Measurements from ENCODE around the gene ELAVL4.

ELAVL4 gene

GRCh38 chr1:50108497-50109059 lies at the start of gene ELAVL4:
Gene ELAVL4 (plus strand): TSS chr1:50108920. CDS start chr1:50109190, 270 bp downstream.
- Mint-ChIP-seq H3K9me3 (peaks cover 75% of the 10 kb centered on the region), H3K27ac (no peak within 1 kb of the TSS), H3K27me3 (ENCODE audit: low read depth, poor library complexity) (peaks cover 14% of the 10 kb centered on the region), H3K36me3 (ENCODE audit: low read depth) (no peaks in the 10 kb centered on the region), H3K4me3 (peak within 1 kb of the TSS; percentile 48), H3K4me1 (peaks cover 20% of the 10 kb centered on the region)
- DNase-seq = no peak
- no peak for TF ChIP-seq CTCF (IDR thresholded peaks at IDR 0.05)

- H3K27me3 Mint-ChIP-seq (ENCODE audit: low read depth, poor library complexity) = peaks cover 6% of the 10 kb centered on the region
- no peak overlapping the region for H3K4me3 Mint-ChIP-seq
- TF ChIP-seq CTCF (IDR thresholded peaks at IDR 0.05) = no peak
- H3K9me3 Mint-ChIP-seq = peaks cover 81% of the 10 kb centered on the region
- no peaks in the 10 kb centered on the region for H3K4me1 Mint-ChIP-seq
- no peaks in the 10 kb centered on the region for H3K36me3 Mint-ChIP-seq (ENCODE audit: low read depth)
- no peak overlapping the region for H3K27ac Mint-ChIP-seq
- no peak for DNase-seq
Measured at GRCh38 chr1:50060279-50060678, 48.4 kb upstream of the ELAVL4 start.

- no peak for DNase-seq
- Mint-ChIP-seq H3K36me3 (ENCODE audit: low read depth) (no peaks in the 10 kb centered on the region), H3K27ac (no peak overlapping the region), H3K9me3 (peaks cover 71% of the 10 kb centered on the region), H3K4me3 (no peak overlapping the region), H3K4me1 (no peaks in the 10 kb centered on the region), H3K27me3 (ENCODE audit: low read depth, poor library complexity) (peaks cover 3% of the 10 kb centered on the region)
- no peak for TF ChIP-seq CTCF (IDR thresholded peaks at IDR 0.05)
Measured at GRCh38 chr1:50066806-50067205, 41.9 kb upstream of the ELAVL4 start.

GRCh38 chr1:50074931-50075330 lies 33.8 kb upstream of the ELAVL4 start:
- Mint-ChIP-seq H3K4me1 (no peaks in the 10 kb centered on the region), H3K9me3 (peaks cover 75% of the 10 kb centered on the region), H3K4me3 (no peak overlapping the region), H3K27me3 (ENCODE audit: low read depth, poor library complexity) (peaks cover 3% of the 10 kb centered on the region), H3K36me3 (ENCODE audit: low read depth) (no peaks in the 10 kb centered on the region), H3K27ac (no peak overlapping the region)
- TF ChIP-seq CTCF (IDR thresholded peaks at IDR 0.05) = no peak
- DNase-seq = no peak

GRCh38 chr1:50077273-50077672 lies 31.4 kb upstream of the ELAVL4 start:
- DNase-seq = no peak
- peaks cover 73% of the 10 kb centered on the region for H3K9me3 Mint-ChIP-seq
- no peak overlapping the region for H3K4me3 Mint-ChIP-seq
- H3K27me3 Mint-ChIP-seq (ENCODE audit: low read depth, poor library complexity) = peaks cover under 1% of the 10 kb centered on the region
- TF ChIP-seq CTCF (IDR thresholded peaks at IDR 0.05) = no peak
- no peaks in the 10 kb centered on the region for H3K4me1 Mint-ChIP-seq
- no peak overlapping the region for H3K27ac Mint-ChIP-seq
- no peaks in the 10 kb centered on the region for H3K36me3 Mint-ChIP-seq (ENCODE audit: low read depth)

- no peaks in the 10 kb centered on the region for H3K4me1 Mint-ChIP-seq
- H3K27ac Mint-ChIP-seq = no peak overlapping the region
- H3K27me3 Mint-ChIP-seq (ENCODE audit: low read depth, poor library complexity) = no peaks in the 10 kb centered on the region
- no peak for TF ChIP-seq CTCF (IDR thresholded peaks at IDR 0.05)
- no peak for DNase-seq
- no peaks in the 10 kb centered on the region for H3K36me3 Mint-ChIP-seq (ENCODE audit: low read depth)
- H3K9me3 Mint-ChIP-seq = peaks cover 67% of the 10 kb centered on the region
- H3K4me3 Mint-ChIP-seq = no peak overlapping the region
Measured at GRCh38 chr1:50080904-50081586, 27.7 kb upstream of the ELAVL4 start.
